ENCODE measurements around the gene ELMO3.
A peak's percentile ranks its signal among the peaks of the same experiment; 100 is the strongest.

ELMO3 gene

DNA sequence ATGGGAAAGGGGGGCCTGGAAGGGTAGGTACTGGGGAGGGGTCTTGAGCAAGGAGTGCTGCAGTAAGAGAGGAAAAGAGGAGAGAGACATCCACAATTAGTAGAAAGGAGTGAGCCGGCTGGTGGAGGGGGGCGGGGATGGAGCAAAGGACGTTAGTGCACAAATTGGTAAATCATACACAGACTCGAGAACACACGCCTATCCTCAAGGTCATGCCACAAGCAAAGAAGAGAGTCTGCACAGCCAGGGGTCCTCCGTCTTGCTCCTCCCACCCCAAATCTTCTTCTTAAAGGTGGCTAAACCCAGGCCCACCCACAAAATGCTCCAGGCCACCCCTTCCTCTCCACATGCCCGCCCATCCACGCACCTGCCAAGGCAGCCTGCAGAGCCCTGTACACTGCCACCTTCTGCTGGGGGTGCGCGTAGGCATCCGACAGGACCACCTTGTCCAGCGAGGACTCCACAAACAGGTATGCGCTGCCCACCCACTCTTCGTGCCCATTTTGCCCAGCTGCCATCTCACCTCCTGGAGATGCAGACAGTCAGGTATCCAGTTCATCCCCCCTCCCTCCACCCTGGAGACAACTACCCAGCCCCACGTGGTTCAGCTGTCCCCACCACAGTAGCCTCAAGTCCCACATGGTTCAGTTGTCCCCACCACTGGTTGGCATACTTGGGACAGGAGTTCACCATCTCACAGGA is 42.6 kb upstream of the ELMO3 start:
- TF ChIP-seq TAF1 (IDR thresholded peaks at IDR 0.05; ENCODE audit: low read depth, low read length) (no peak), POLR2AphosphoS5 (IDR thresholded peaks at IDR 0.05; ENCODE audit: low read depth, low read length) (no peak), PAX5 (IDR thresholded peaks at IDR 0.05; ENCODE audit: insufficient read depth, low read length, severe bottlenecking) (no peak), SPI1 (IDR thresholded peaks at IDR 0.05; ENCODE audit: low read depth, low read length) (no peak), POLR2A (IDR thresholded peaks at IDR 0.05; ENCODE audit: low read depth, low read length) (no peak), POU2F2 (IDR thresholded peaks at IDR 0.05; ENCODE audit: low read depth, low read length) (no peak)
- no peak for DNase-seq (ENCODE audit: insufficient read length, low spot score)
- no peak for FAIRE-seq

- FAIRE-seq (no peak), DNase-seq (ENCODE audit: insufficient read length, low spot score) (no peak)
- TF ChIP-seq SPI1 (IDR thresholded peaks at IDR 0.05; ENCODE audit: low read depth, low read length) (no peak), POU2F2 (IDR thresholded peaks at IDR 0.05; ENCODE audit: low read depth, low read length) (no peak), POLR2AphosphoS5 (IDR thresholded peaks at IDR 0.05; ENCODE audit: low read depth, low read length) (no peak), TAF1 (IDR thresholded peaks at IDR 0.05; ENCODE audit: low read depth, low read length) (no peak), PAX5 (IDR thresholded peaks at IDR 0.05; ENCODE audit: insufficient read depth, low read length, severe bottlenecking) (no peak), POLR2A (IDR thresholded peaks at IDR 0.05; ENCODE audit: low read depth, low read length) (no peak)
These were observed 41.7 kb upstream of the ELMO3 start for GRCh38 chr16:67157106-67157748.

GRCh38 chr16:67157892-67158635 is 40.9 kb upstream of the ELMO3 start:
- FAIRE-seq (no peak), DNase-seq (ENCODE audit: insufficient read length, low spot score) (no peak)
- TF ChIP-seq PAX5 (IDR thresholded peaks at IDR 0.05; ENCODE audit: insufficient read depth, low read length, severe bottlenecking) (no peak), POLR2AphosphoS5 (IDR thresholded peaks at IDR 0.05; ENCODE audit: low read depth, low read length) (no peak), SPI1 (IDR thresholded peaks at IDR 0.05; ENCODE audit: low read depth, low read length) (no peak), TAF1 (IDR thresholded peaks at IDR 0.05; ENCODE audit: low read depth, low read length) (no peak), POU2F2 (IDR thresholded peaks at IDR 0.05; ENCODE audit: low read depth, low read length) (no peak), POLR2A (IDR thresholded peaks at IDR 0.05; ENCODE audit: low read depth, low read length) (no peak)

- no peak for DNase-seq (ENCODE audit: insufficient read length, low spot score)
- FAIRE-seq, result peak; percentile 76
- TF ChIP-seq POU2F2 (IDR thresholded peaks at IDR 0.05; ENCODE audit: low read depth, low read length) (no peak), POLR2A (IDR thresholded peaks at IDR 0.05; ENCODE audit: low read depth, low read length) (no peak), SPI1 (IDR thresholded peaks at IDR 0.05; ENCODE audit: low read depth, low read length) (no peak), POLR2AphosphoS5 (IDR thresholded peaks at IDR 0.05; ENCODE audit: low read depth, low read length) (no peak), TAF1 (IDR thresholded peaks at IDR 0.05; ENCODE audit: low read depth, low read length) (no peak), PAX5 (IDR thresholded peaks at IDR 0.05; ENCODE audit: insufficient read depth, low read length, severe bottlenecking) (no peak)
These were observed 40.0 kb upstream of the ELMO3 start for GRCh38 chr16:67158637-67159600.

GRCh38 chr16:67161595-67162058 is 37.3 kb upstream of the ELMO3 start:
- FAIRE-seq (no peak), DNase-seq (ENCODE audit: insufficient read length, low spot score) (no peak)
- TF ChIP-seq POU2F2 (IDR thresholded peaks at IDR 0.05; ENCODE audit: low read depth, low read length) (no peak), TAF1 (IDR thresholded peaks at IDR 0.05; ENCODE audit: low read depth, low read length) (no peak), PAX5 (IDR thresholded peaks at IDR 0.05; ENCODE audit: insufficient read depth, low read length, severe bottlenecking) (no peak), POLR2A (IDR thresholded peaks at IDR 0.05; ENCODE audit: low read depth, low read length) (no peak), POLR2AphosphoS5 (IDR thresholded peaks at IDR 0.05; ENCODE audit: low read depth, low read length) (no peak), SPI1 (IDR thresholded peaks at IDR 0.05; ENCODE audit: low read depth, low read length) (no peak)

DNA sequence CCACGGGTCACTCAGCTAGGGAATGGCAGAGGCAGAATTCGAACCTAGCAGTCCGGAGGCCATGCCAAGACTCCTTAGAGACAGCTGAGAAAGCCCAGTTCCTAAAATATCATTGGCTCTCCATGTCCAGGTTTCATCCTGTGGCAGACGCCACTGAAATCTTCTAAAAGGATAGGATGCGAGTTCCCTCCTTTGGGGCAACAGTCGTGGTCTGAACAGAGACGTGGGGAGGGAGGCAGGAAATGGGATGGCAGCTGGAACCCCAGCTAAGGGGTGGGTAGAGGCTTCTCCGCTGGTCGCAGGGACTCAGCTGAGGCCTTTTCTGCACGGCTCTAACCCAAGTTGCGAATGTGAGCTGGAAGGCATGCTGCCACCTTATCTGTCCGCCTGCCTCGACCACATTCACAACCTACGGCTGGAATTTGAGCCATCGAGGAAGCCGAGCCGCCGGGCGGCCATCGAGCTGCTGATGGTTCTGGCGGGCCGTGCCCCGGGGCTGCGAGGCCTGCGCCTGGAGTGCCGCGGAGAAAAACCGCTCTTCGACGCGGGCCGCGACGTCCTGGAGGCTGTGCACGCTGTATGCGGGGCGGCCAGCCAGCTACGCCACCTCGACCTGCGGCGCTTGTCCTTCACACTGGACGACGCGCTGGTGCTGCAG is 36.3 kb upstream of the ELMO3 start:
- DNase-seq (ENCODE audit: insufficient read length, low spot score) (no peak), FAIRE-seq (peak; percentile 35)
- TF ChIP-seq TAF1 (IDR thresholded peaks at IDR 0.05; ENCODE audit: low read depth, low read length) (no peak), PAX5 (IDR thresholded peaks at IDR 0.05; ENCODE audit: insufficient read depth, low read length, severe bottlenecking) (no peak), POLR2AphosphoS5 (IDR thresholded peaks at IDR 0.05; ENCODE audit: low read depth, low read length) (no peak), POLR2A (IDR thresholded peaks at IDR 0.05; ENCODE audit: low read depth, low read length) (no peak), POU2F2 (IDR thresholded peaks at IDR 0.05; ENCODE audit: low read depth, low read length) (no peak), SPI1 (IDR thresholded peaks at IDR 0.05; ENCODE audit: low read depth, low read length) (no peak)

DNA sequence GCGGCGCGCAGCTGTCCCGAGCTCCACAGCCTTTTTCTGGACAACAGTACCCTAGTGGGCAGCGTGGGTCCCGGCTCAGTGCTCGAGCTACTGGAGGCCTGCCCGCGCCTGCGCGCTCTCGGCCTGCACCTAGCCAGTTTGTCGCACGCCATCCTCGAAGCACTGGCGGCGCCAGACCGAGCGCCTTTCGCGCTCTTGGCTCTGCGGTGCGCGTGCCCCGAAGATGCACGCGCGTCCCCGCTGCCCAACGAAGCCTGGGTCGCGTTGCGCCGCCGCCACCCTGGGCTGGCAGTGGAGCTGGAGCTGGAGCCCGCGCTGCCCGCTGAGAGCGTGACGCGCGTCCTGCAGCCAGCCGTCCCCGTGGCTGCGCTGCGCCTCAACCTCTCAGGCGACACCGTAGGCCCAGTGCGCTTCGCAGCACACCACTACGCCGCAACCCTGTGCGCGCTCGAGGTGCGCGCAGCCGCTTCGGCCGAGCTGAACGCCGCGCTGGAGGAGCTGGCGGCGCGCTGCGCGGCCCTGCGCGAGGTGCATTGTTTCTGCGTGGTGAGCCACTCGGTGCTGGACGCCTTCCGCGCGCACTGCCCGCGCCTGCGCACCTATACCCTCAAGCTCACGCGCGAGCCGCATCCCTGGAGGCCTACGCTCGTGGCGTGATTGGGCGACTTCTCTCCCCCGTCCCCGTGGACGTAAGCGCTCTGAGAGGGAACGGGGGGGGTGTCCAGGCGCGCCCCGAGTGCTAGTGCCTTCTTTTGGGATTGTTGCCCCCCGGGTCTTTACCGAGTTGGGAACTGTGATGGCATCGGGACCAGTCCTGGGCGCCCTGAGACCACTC is 35.5 kb upstream of the ELMO3 start:
- TF ChIP-seq SPI1 (IDR thresholded peaks at IDR 0.05; ENCODE audit: low read depth, low read length), result no peak
- TF ChIP-seq TAF1 (IDR thresholded peaks at IDR 0.05; ENCODE audit: low read depth, low read length), result no peak
- DNase-seq (ENCODE audit: insufficient read length, low spot score) (no peak), FAIRE-seq (peak; percentile 97)
